ENCODE data around the gene PCDHB8. TPM values are rescaled to one million over a fixed set of nuclear protein-coding genes. Genes with fewer than 3 reads are reported as not detected.
"Not testable (repeated sequence)": the region's sequence is repeated elsewhere in the genome, so short reads cannot be mapped to it uniquely, and the experiment has no call there.

The PCDHB8 gene
- total RNA-seq, 4 donors from 2014 or later, result 0.67 to 2.6 (median 1.8) TPM

GRCh38 chr5:141182248-141182647 lies 4.7 kb downstream of the PCDHB8 start, which contains the start of gene PCDHB16:
PCDHB16 (plus strand) TSS chr5:141182387; CDS start chr5:141182560, 173 bp downstream.
- intact Hi-C loops (cut with DNase I), result no loop called here
- no peaks in the 10 kb centered on the region for H3K9me3 ChIP-seq
- WGBS, 2 donors, result 9 to 18% methylated on average over 13 of the region's 13 CpGs
- no peaks in the 10 kb centered on the region for H3K27me3 ChIP-seq
- H3K27ac ChIP-seq, result no peak within 1 kb of the TSS
- no peak within 1 kb of the TSS for H3K4me3 ChIP-seq (replicated peaks in 1 of 3)
- no peaks in the 10 kb centered on the region for H3K36me3 ChIP-seq
- DNase-seq, result peak; percentile 13 to 34
- no peaks in the 10 kb centered on the region for H3K4me1 ChIP-seq
- TF ChIP-seq POLR2A (IDR thresholded peaks at IDR 0.05) (no peak), CTCF (IDR thresholded peaks at IDR 0.05) (peak in 2 of 6 experiments; percentile 10 to 38)

GRCh38 chr5:141184117-141184855 lies 6.7 kb downstream of the PCDHB8 start:
- H3K27ac ChIP-seq; DNase-seq; H3K4me3 ChIP-seq (replicated peaks in 1 of 3); H3K4me1 ChIP-seq; H3K36me3 ChIP-seq; intact Hi-C loops (cut with DNase I); H3K9me3 ChIP-seq; H3K27me3 ChIP-seq: not testable (repeated sequence)
- WGBS, 2 donors, result 25 to 54% methylated on average over 13 to 17 of the region's 69 CpGs

- TF ChIP-seq CTCF (IDR thresholded peaks at IDR 0.05) (peak in 3 of 6 experiments; percentile 18 to 29 (median 27)), POLR2A (IDR thresholded peaks at IDR 0.05) (no peak)
- Histone ChIP-seq H3K4me3 (replicated peaks in 1 of 3) (no peak within 1 kb of the TSS), H3K27me3 (no peaks in the 10 kb centered on the region), H3K27ac (no peak within 1 kb of the TSS), H3K9me3 (no peaks in the 10 kb centered on the region), H3K36me3 (no peaks in the 10 kb centered on the region), H3K4me1 (no peaks in the 10 kb centered on the region)
- 18 to 24% methylated on average over 9 of the region's 9 CpGs for WGBS, 2 donors
- DNase-seq, result peak in 1 of 2 donors; percentile 29
- intact Hi-C loops (cut with DNase I), result no loop called here
These were observed 9.4 kb downstream of the PCDHB8 start, which contains the start of gene PCDHB9 for GRCh38 chr5:141186897-141187512. PCDHB9 (plus strand) TSS chr5:141187161; CDS start chr5:141187319, 158 bp downstream.

GRCh38 chr5:141188682-141189081 lies 11.1 kb downstream of the PCDHB8 start:
- H3K4me3 ChIP-seq (replicated peaks in 1 of 3); H3K36me3 ChIP-seq; DNase-seq; H3K27me3 ChIP-seq; intact Hi-C loops (cut with DNase I); H3K27ac ChIP-seq; H3K4me1 ChIP-seq; H3K9me3 ChIP-seq: not testable (repeated sequence)
- 6 to 71% methylated on average over 2 to 25 of the region's 37 CpGs for WGBS, 2 donors

- H3K9me3 ChIP-seq; H3K27ac ChIP-seq; DNase-seq; H3K4me3 ChIP-seq (replicated peaks in 1 of 3); H3K4me1 ChIP-seq; H3K27me3 ChIP-seq; H3K36me3 ChIP-seq; intact Hi-C loops (cut with DNase I): not testable (repeated sequence)
- 26% methylated on average over 15 of the region's 35 CpGs; no CpG with 5 or more reads in 1 of the 2 donors for WGBS, 2 donors
These were observed 11.5 kb downstream of the PCDHB8 start for GRCh38 chr5:141189131-141189530.

- no peak within 1 kb of the TSS for H3K4me3 ChIP-seq (replicated peaks in 1 of 3)
- intact Hi-C loops (cut with DNase I), result no loop called here
- peak in 1 of 2 donors; percentile 6 for DNase-seq
- TF ChIP-seq CTCF (IDR thresholded peaks at IDR 0.05) (peak in 1 of 6 experiments; percentile 12), POLR2A (IDR thresholded peaks at IDR 0.05) (no peak)
- H3K27me3 ChIP-seq, result no peaks in the 10 kb centered on the region
- H3K36me3 ChIP-seq, result no peaks in the 10 kb centered on the region
- H3K4me1 ChIP-seq, result no peaks in the 10 kb centered on the region
- H3K27ac ChIP-seq, result no peak within 1 kb of the TSS
- no peaks in the 10 kb centered on the region for H3K9me3 ChIP-seq
- WGBS, 2 donors, result 8 to 13% methylated on average over 10 of the region's 10 CpGs
These were observed 14.6 kb downstream of the PCDHB8 start, which contains the start of gene PCDHB10 for GRCh38 chr5:141192110-141192725. PCDHB10 (plus strand) TSS chr5:141192353; CDS start chr5:141192553, 200 bp downstream.

GRCh38 chr5:141194332-141194731 lies 16.7 kb downstream of the PCDHB8 start:
- H3K36me3 ChIP-seq; H3K27me3 ChIP-seq; H3K9me3 ChIP-seq; H3K4me1 ChIP-seq; intact Hi-C loops (cut with DNase I); DNase-seq; H3K4me3 ChIP-seq (replicated peaks in 1 of 3); H3K27ac ChIP-seq: not testable (repeated sequence)
- WGBS, 2 donors, result 20% methylated on average over 4 of the region's 37 CpGs; no CpG with 5 or more reads in 1 of the 2 donors

Measured in thyroid gland (tissue), 4 donors.